Liver (tissue), 9 donors: ENCODE results near the gene LYST. TPM values are rescaled to one million over a fixed set of nuclear protein-coding genes. Genes with fewer than 3 reads are reported as not detected.

Source experiments
- DNase-seq: peaks from one replicate; pipeline ENCODE4 v3.0.0-alpha.2; 2017; ENCODE audit warnings: low spot score
- H3K27ac ChIP-seq, 2 donors: one replicate each; pipeline ENCODE4 v1.7.0; 2013; ENCODE audit warnings: inconsistent platforms in 2 of 2, low read length in 2 of 2, control low read depth in 1 of 2, low read depth in 1 of 2, mild to moderate bottlenecking in 1 of 2
- H3K27me3 ChIP-seq, 4 donors: one replicate each; pipeline versions ENCODE4 v1.6.1 to v1.7.0; 2013; ENCODE audit warnings: low read length in 3 of 4, inconsistent platforms in 1 of 4, mild to moderate bottlenecking in 1 of 4, moderate library complexity in 1 of 4; ENCODE audit not compliant: control insufficient read depth in 4 of 4, insufficient read depth in 4 of 4
- H3K36me3 ChIP-seq, 4 donors: one replicate each; pipeline versions ENCODE4 v1.6.1 to v1.7.0; 2013; ENCODE audit warnings: low read length in 3 of 4, mild to moderate bottlenecking in 3 of 4, low read depth in 1 of 4, moderate library complexity in 1 of 4; ENCODE audit not compliant: control insufficient read depth in 4 of 4, insufficient read depth in 3 of 4
- H3K4me1 ChIP-seq, 4 donors: one replicate each; pipeline versions ENCODE4 v1.6.1 to v1.7.0; 2013; ENCODE audit warnings: low read length in 3 of 4, mild to moderate bottlenecking in 3 of 4, moderate library complexity in 1 of 4; ENCODE audit not compliant: control insufficient read depth in 4 of 4, insufficient read depth in 4 of 4
- H3K4me3 ChIP-seq, 3 donors: one replicate each; pipeline versions ENCODE4 v1.6.1 to v1.7.0; 2013; ENCODE audit warnings: low read length in 3 of 3, control low read depth in 1 of 3, low read depth in 1 of 3, mild to moderate bottlenecking in 1 of 3
- H3K9ac ChIP-seq, 2 donors: one replicate each; pipeline ENCODE4 v1.7.0; 2013; ENCODE audit warnings: low read length in 2 of 2, mild to moderate bottlenecking in 2 of 2, moderate library complexity in 2 of 2, control low read depth in 1 of 2, low read depth in 1 of 2
- H3K9me3 ChIP-seq, 4 donors: one replicate each; pipeline versions ENCODE4 v1.6.1 to v1.7.0; 2013; ENCODE audit warnings: low read length in 3 of 4; ENCODE audit not compliant: control insufficient read depth in 4 of 4
- EGR1 ChIP-seq, 2 donors: IDR thresholded peaks; 2 replicates each; pipeline ENCODE4 v1.6.1; 2016 to 2018; ENCODE audit warnings: antibody characterized with exemption in 2 of 2, low read depth in 2 of 2
- FOXA1 ChIP-seq: IDR thresholded peaks from 2 replicates; pipeline ENCODE4 v1.6.1; 2016; ENCODE audit warnings: antibody characterized with exemption
- FOXA2 ChIP-seq: IDR thresholded peaks from 2 replicates; pipeline ENCODE4 v1.6.1; 2016; ENCODE audit warnings: antibody characterized with exemption
- GABPA ChIP-seq, 2 donors: IDR thresholded peaks in 1 of 2; conservative IDR thresholded peaks in 1 of 2; 2 replicates each; pipeline ENCODE4 v1.6.1; 2016; ENCODE audit warnings: antibody characterized with exemption in 2 of 2, mild to moderate bottlenecking in 1 of 2, moderate library complexity in 1 of 2
- HNF4A ChIP-seq, 2 donors: conservative IDR thresholded peaks; 2 replicates each; pipeline ENCODE4 v1.6.1; 2016; ENCODE audit warnings: antibody characterized with exemption in 2 of 2, mild to moderate bottlenecking in 2 of 2
- HNF4G ChIP-seq: IDR thresholded peaks from 2 replicates; pipeline ENCODE4 v1.6.1; 2016; ENCODE audit warnings: antibody characterized with exemption
- JUND ChIP-seq, 2 donors: IDR thresholded peaks; 2 replicates each; pipeline ENCODE4 v1.6.1; 2016; ENCODE audit warnings: antibody characterized with exemption in 2 of 2
- NR2F2 ChIP-seq: IDR thresholded peaks from 2 replicates; pipeline ENCODE4 v1.6.1; 2016; ENCODE audit warnings: antibody characterized with exemption
- RAD21 ChIP-seq, 2 donors: IDR thresholded peaks; 2 replicates each; pipeline ENCODE4 v1.6.1; 2016; ENCODE audit warnings: antibody characterized with exemption in 2 of 2, mild to moderate bottlenecking in 2 of 2
- RXRA ChIP-seq, 2 donors: IDR thresholded peaks; 2 replicates each; pipeline ENCODE4 v1.6.1; 2017 to 2018; ENCODE audit warnings: antibody characterized with exemption in 2 of 2, mild to moderate bottlenecking in 1 of 2
- SP1 ChIP-seq: IDR thresholded peaks from 2 replicates; pipeline ENCODE4 v1.6.1; 2018; ENCODE audit warnings: antibody characterized with exemption, mild to moderate bottlenecking
- TAF1 ChIP-seq: conservative IDR thresholded peaks from 2 replicates; pipeline ENCODE4 v1.6.1; 2016; ENCODE audit warnings: antibody characterized with exemption, mild to moderate bottlenecking
- YY1 ChIP-seq: IDR thresholded peaks from 2 replicates; pipeline ENCODE4 v1.6.1; 2016; ENCODE audit warnings: antibody characterized with exemption, mild to moderate bottlenecking
- WGBS: extraction: QIAGEN DNeasy Blood & Tissue Kit; methylation state at CpG from one replicate; pipeline ENCODE4 v1.1.7; 2013; 5-methylcytosine and 5-hydroxymethylcytosine counted together
- polyA plus RNA-seq, 2 donors: library from polyadenylated mRNA; stranded (reverse) in 1 of 2; unstranded in 1 of 2; fragments of 200-250 nt in 1 of 2; fragments of >200 nt in 1 of 2; fragmentation: Nextera tagmentation in 1 of 2; extraction: Ambion mirVana in 1 of 2; gene quantifications; one replicate each; pipeline versions ENCODE4 v1.2.1 to v1.2.3, GENCODE V29; 2013 to 2015
- total RNA-seq, 2 donors: library from RNA; depleted of rRNA; stranded (reverse); fragments of >200 nt; gene quantifications; one replicate each; pipeline ENCODE4 v1.2.3, GENCODE V29; 2014
- TF ChIP-seq, protein P1 (sequence below): IDR thresholded peaks from 2 replicates; pipeline ENCODE4 v1.6.1; 2016; ENCODE audit warnings: antibody characterized with exemption, mild to moderate bottlenecking
- TF ChIP-seq, protein P2 (sequence below): IDR thresholded peaks from 2 replicates; pipeline ENCODE4 v1.6.1; 2016; ENCODE audit warnings: antibody characterized with exemption
- TF ChIP-seq, protein P3 (sequence below): IDR thresholded peaks from 2 replicates; pipeline ENCODE4 v1.6.1; 2016; ENCODE audit warnings: antibody characterized with exemption
- TF ChIP-seq, protein P4 (sequence below): IDR thresholded peaks from 2 replicates; pipeline ENCODE4 v1.6.1; 2016; ENCODE audit warnings: antibody characterized with exemption
- TF ChIP-seq, protein P5 (sequence below): fragments of 150-350 bp; IDR thresholded peaks from 2 replicates; pipeline ENCODE4 v1.5.1; 2017; ENCODE audit warnings: improper control_type of control experiment, low read depth, low read length; ENCODE audit not compliant: missing input control
- donor health status: healthy.
- donor health status: healthy.
- donor health status: healthy.
- donor health status: healthy.
- donor health status: healthy.

LYST gene
- total and polyA plus RNA-seq, 4 donors, result 3.4 to 45.9 (median 14.2) TPM

DNA sequence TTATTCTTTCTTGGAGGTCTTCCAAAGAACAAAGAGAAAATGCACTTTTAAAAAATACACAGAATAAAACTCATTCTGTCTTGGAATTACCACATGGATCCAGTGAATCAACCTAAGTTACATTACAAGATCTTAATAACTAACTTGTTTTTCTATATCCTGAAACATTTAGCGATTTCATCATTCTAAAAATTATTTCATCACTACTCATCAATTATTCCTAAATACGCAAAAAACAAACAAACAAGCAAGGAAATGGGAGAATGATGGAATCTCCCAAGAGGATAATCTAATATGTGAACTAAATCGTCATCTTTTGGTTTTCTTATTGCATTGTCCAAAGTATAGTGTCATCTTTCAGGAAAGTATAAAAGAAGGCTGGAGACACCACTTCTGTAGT lies 178.6 kb downstream of the LYST start:
- TF ChIP-seq, protein P1, sequence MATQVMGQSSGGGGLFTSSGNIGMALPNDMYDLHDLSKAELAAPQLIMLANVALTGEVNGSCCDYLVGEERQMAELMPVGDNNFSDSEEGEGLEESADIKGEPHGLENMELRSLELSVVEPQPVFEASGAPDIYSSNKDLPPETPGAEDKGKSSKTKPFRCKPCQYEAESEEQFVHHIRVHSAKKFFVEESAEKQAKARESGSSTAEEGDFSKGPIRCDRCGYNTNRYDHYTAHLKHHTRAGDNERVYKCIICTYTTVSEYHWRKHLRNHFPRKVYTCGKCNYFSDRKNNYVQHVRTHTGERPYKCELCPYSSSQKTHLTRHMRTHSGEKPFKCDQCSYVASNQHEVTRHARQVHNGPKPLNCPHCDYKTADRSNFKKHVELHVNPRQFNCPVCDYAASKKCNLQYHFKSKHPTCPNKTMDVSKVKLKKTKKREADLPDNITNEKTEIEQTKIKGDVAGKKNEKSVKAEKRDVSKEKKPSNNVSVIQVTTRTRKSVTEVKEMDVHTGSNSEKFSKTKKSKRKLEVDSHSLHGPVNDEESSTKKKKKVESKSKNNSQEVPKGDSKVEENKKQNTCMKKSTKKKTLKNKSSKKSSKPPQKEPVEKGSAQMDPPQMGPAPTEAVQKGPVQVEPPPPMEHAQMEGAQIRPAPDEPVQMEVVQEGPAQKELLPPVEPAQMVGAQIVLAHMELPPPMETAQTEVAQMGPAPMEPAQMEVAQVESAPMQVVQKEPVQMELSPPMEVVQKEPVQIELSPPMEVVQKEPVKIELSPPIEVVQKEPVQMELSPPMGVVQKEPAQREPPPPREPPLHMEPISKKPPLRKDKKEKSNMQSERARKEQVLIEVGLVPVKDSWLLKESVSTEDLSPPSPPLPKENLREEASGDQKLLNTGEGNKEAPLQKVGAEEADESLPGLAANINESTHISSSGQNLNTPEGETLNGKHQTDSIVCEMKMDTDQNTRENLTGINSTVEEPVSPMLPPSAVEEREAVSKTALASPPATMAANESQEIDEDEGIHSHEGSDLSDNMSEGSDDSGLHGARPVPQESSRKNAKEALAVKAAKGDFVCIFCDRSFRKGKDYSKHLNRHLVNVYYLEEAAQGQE, result no peak
- TF ChIP-seq EGR1 (IDR thresholded peaks at IDR 0.05; ENCODE audit: low read depth in 2 of 2) (no peak), TAF1 (no peak), RAD21 (IDR thresholded peaks at IDR 0.05) (no peak), YY1 (no peak), RXRA (IDR thresholded peaks at IDR 0.05) (no peak), FOXA2 (no peak), GABPA (IDR thresholded peaks at IDR 0.05 in 1 of 2, conservative IDR thresholded peaks at IDR 0.05 in 1 of 2) (no peak), HNF4A (conservative IDR thresholded peaks at IDR 0.05) (no peak), JUND (IDR thresholded peaks at IDR 0.05) (no peak), FOXA1 (no peak), SP1 (no peak), HNF4G (no peak), NR2F2 (no peak)
- TF ChIP-seq, protein P2, sequence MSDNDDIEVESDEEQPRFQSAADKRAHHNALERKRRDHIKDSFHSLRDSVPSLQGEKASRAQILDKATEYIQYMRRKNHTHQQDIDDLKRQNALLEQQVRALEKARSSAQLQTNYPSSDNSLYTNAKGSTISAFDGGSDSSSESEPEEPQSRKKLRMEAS, result no peak
- TF ChIP-seq, protein P3, sequence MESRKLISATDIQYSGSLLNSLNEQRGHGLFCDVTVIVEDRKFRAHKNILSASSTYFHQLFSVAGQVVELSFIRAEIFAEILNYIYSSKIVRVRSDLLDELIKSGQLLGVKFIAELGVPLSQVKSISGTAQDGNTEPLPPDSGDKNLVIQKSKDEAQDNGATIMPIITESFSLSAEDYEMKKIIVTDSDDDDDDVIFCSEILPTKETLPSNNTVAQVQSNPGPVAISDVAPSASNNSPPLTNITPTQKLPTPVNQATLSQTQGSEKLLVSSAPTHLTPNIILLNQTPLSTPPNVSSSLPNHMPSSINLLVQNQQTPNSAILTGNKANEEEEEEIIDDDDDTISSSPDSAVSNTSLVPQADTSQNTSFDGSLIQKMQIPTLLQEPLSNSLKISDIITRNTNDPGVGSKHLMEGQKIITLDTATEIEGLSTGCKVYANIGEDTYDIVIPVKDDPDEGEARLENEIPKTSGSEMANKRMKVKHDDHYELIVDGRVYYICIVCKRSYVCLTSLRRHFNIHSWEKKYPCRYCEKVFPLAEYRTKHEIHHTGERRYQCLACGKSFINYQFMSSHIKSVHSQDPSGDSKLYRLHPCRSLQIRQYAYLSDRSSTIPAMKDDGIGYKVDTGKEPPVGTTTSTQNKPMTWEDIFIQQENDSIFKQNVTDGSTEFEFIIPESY, result no peak
- TF ChIP-seq, protein P4, sequence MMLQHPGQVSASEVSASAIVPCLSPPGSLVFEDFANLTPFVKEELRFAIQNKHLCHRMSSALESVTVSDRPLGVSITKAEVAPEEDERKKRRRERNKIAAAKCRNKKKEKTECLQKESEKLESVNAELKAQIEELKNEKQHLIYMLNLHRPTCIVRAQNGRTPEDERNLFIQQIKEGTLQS, result no peak
- TF ChIP-seq, protein P5, sequence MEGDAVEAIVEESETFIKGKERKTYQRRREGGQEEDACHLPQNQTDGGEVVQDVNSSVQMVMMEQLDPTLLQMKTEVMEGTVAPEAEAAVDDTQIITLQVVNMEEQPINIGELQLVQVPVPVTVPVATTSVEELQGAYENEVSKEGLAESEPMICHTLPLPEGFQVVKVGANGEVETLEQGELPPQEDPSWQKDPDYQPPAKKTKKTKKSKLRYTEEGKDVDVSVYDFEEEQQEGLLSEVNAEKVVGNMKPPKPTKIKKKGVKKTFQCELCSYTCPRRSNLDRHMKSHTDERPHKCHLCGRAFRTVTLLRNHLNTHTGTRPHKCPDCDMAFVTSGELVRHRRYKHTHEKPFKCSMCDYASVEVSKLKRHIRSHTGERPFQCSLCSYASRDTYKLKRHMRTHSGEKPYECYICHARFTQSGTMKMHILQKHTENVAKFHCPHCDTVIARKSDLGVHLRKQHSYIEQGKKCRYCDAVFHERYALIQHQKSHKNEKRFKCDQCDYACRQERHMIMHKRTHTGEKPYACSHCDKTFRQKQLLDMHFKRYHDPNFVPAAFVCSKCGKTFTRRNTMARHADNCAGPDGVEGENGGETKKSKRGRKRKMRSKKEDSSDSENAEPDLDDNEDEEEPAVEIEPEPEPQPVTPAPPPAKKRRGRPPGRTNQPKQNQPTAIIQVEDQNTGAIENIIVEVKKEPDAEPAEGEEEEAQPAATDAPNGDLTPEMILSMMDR, result no peak
- 96% methylated on average over 3 of the region's 3 CpGs for WGBS
- H3K36me3 ChIP-seq, result peaks cover 9 to 22% (median 15%) of the 10 kb centered on the region in 4 donors
- no peak for DNase-seq
- H3K9me3 ChIP-seq, result no peaks in the 10 kb centered on the region
- H3K27me3 ChIP-seq, result no peaks in the 10 kb centered on the region
- H3K27ac ChIP-seq, result no peak overlapping the region
- no peaks in the 10 kb centered on the region for H3K4me1 ChIP-seq
- no peak overlapping the region for H3K4me3 ChIP-seq
- H3K9ac ChIP-seq, result no peak overlapping the region
